Tibial nerve (tissue), 4 donors: Measurements from ENCODE around the gene GLT8D1.

Experiments used
- EP300 ChIP-seq, 2 donors: sonication (generic); formaldehyde crosslinking; IDR thresholded peaks; one replicate each; pipeline ENCODE4 v1.6.1; 2017; ENCODE audit warnings: antibody characterized with exemption in 2 of 2, mild to moderate bottlenecking in 1 of 2
- POLR2A ChIP-seq, 2 donors: fragments of 450-650 bp; IDR thresholded peaks; one replicate each; pipeline ENCODE4 v1.6.1; 2017; ENCODE audit warnings: antibody characterized with exemption in 2 of 2, mild to moderate bottlenecking in 2 of 2, moderate library complexity in 2 of 2
- TF ChIP-seq, protein P1 (sequence below), 5 experiments: fragments of 200-600 bp in 3 of 5; fragments of 450-650 bp in 2 of 5; sonication (generic) in 3 of 5; IDR thresholded peaks; one replicate each; pipeline ENCODE4 v1.5.1; 2016 to 2019; ENCODE audit warnings: antibody characterized with exemption in 5 of 5, mild to moderate bottlenecking in 3 of 5, moderate library complexity in 2 of 5

GRCh38 chr3:52645549-52645948 is 60.0 kb downstream of the GLT8D1 start:
- TF ChIP-seq, protein P1, sequence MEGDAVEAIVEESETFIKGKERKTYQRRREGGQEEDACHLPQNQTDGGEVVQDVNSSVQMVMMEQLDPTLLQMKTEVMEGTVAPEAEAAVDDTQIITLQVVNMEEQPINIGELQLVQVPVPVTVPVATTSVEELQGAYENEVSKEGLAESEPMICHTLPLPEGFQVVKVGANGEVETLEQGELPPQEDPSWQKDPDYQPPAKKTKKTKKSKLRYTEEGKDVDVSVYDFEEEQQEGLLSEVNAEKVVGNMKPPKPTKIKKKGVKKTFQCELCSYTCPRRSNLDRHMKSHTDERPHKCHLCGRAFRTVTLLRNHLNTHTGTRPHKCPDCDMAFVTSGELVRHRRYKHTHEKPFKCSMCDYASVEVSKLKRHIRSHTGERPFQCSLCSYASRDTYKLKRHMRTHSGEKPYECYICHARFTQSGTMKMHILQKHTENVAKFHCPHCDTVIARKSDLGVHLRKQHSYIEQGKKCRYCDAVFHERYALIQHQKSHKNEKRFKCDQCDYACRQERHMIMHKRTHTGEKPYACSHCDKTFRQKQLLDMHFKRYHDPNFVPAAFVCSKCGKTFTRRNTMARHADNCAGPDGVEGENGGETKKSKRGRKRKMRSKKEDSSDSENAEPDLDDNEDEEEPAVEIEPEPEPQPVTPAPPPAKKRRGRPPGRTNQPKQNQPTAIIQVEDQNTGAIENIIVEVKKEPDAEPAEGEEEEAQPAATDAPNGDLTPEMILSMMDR (IDR thresholded peaks at IDR 0.05): no peak
- no peak for TF ChIP-seq POLR2A (IDR thresholded peaks at IDR 0.05)
- no peak for TF ChIP-seq EP300 (IDR thresholded peaks at IDR 0.05)
